ENCODE data around the gene SYNPO2. TPM values are rescaled to one million over a fixed set of nuclear protein-coding genes. Genes with fewer than 3 reads are reported as not detected.
A peak's percentile ranks its signal among the peaks of the same experiment; 100 is the strongest.

SYNPO2 gene
- total and polyA plus RNA-seq, 3 donors from 2014 or later = 29.1 to 53.4 (median 44.3) TPM

DNA sequence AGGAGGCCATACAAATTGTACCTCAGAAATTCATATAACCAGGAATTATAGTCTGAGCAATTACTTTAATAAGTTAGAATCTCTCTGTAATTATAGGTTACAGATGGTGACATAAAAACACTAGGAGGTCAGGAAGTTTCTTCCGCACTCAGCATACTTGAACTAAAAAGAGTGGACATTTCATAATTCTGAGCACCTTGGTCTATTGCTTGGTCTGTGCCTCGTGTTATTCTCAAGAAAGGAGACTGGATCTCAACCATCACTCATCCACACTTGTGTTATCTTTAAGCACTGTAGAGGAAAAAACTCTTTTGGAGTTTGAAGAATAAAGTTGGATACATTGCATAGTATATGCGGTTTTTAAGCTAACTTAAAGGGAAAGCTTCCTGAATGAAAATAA, 91.1 kb downstream of the SYNPO2 start:
- DNase-seq = no peak
- Histone ChIP-seq H3K9me3 (no peaks in the 10 kb centered on the region), H3K4me1 (peaks cover 22% of the 10 kb centered on the region), H3K27me3 (no peaks in the 10 kb centered on the region), H3K4me3 (no peak overlapping the region), H3K36me3 (ENCODE audit: low read depth, missing control alignments) (no peaks in the 10 kb centered on the region), H3K27ac (no peak overlapping the region)
- intact Hi-C loops (cut with DNase I; ENCODE audit: low total_unique reads) = loop anchor here (5.0 kb wide), 1 partner anchor 308 kb away; no protein-coding TSS in a partner anchor
- TF ChIP-seq, protein P1, sequence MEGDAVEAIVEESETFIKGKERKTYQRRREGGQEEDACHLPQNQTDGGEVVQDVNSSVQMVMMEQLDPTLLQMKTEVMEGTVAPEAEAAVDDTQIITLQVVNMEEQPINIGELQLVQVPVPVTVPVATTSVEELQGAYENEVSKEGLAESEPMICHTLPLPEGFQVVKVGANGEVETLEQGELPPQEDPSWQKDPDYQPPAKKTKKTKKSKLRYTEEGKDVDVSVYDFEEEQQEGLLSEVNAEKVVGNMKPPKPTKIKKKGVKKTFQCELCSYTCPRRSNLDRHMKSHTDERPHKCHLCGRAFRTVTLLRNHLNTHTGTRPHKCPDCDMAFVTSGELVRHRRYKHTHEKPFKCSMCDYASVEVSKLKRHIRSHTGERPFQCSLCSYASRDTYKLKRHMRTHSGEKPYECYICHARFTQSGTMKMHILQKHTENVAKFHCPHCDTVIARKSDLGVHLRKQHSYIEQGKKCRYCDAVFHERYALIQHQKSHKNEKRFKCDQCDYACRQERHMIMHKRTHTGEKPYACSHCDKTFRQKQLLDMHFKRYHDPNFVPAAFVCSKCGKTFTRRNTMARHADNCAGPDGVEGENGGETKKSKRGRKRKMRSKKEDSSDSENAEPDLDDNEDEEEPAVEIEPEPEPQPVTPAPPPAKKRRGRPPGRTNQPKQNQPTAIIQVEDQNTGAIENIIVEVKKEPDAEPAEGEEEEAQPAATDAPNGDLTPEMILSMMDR (IDR thresholded peaks at IDR 0.05) = no peak
- no peak for TF ChIP-seq POLR2A (IDR thresholded peaks at IDR 0.05)
- WGBS, 2 donors = 84 to 87% methylated on average over 3 of the region's 3 CpGs

DNA sequence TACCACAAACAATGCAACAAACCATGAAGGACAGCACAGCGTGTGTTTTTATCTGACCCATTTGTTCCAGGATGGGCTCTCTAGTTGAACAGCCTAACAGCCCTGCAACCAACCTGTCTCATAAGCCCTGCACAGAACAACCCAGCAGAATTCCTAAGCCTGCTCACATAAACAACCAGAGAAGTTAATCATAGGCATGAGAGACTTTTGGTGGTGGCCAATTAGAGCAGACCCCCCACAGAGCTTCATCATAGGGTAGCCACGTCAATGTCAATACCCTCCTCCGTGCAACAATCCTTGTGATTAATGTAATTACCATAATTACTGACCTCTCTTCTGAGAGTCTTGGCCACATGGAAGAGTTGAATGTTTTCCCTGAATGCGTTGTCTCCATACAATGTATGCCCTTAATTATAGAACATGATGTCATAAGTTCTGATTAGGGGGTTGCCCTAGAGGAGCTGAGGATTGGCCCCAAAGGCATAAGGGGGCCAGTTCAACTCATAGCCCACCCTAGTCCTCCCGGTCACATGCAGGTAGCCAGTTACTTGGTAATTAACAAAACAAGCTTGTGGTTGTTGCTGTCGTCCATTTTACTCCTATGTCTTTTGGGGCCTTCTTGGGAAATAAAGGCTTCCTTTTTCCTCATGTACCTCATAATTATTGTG, 92.7 kb downstream of the SYNPO2 start:
- peak overlapping the region in 1 of 2 donors; percentile 36 for H3K27ac ChIP-seq

DNA sequence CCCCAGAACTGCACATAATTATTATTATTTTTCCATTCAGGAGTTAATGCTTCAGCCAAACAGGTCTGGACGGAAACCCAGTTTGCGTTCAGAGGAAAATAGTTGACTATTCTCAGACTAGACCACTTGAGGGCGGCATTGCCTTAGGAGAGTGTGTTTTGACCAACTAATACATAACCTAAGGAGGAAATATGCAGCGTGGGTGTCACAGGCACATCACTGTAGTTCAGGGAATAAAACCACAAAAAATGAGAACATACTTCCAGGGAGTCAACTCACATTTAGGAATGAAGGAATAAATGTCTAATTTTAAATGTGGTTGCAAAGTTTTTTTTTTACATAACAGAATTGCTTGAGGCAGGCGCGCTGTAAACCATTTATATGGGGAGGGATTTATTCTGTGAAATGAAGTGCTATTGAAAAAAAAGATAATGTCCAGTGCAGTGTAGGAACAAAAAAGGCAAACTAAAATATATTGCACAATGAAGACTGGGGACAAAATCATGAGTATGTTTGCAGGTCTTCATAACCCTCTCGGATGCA, 93.3 kb downstream of the SYNPO2 start:
- peak overlapping the region in 1 of 2 donors; percentile 36 for H3K27ac ChIP-seq
- H3K4me3 ChIP-seq = no peak overlapping the region
- no peaks in the 10 kb centered on the region for H3K36me3 ChIP-seq (ENCODE audit: low read depth, missing control alignments)
- H3K4me1 ChIP-seq = peaks cover 18% of the 10 kb centered on the region
- H3K27me3 ChIP-seq = no peaks in the 10 kb centered on the region
- intact Hi-C loops (cut with DNase I; ENCODE audit: low total_unique reads) = loop anchor here (5.0 kb wide), 1 partner anchor 305 kb away; no protein-coding TSS in a partner anchor
- peak; percentile 77 for DNase-seq
- no peak for TF ChIP-seq POLR2A (IDR thresholded peaks at IDR 0.05)
- TF ChIP-seq, protein P1 (IDR thresholded peaks at IDR 0.05) = peak; percentile 67 to 83 (median 76)
- no peaks in the 10 kb centered on the region for H3K9me3 ChIP-seq
- WGBS, 2 donors = 32 to 45% methylated on average over 7 of the region's 7 CpGs

More for the DNA sequence above, 92.7 kb downstream of the SYNPO2 start:
- no peak for TF ChIP-seq POLR2A (IDR thresholded peaks at IDR 0.05)
- intact Hi-C loops (cut with DNase I; ENCODE audit: low total_unique reads) = loop anchor here (5.0 kb wide), 1 partner anchor 306 kb away; no protein-coding TSS in a partner anchor
- no peaks in the 10 kb centered on the region for H3K36me3 ChIP-seq (ENCODE audit: low read depth, missing control alignments)
- H3K4me1 ChIP-seq = peaks cover 18% of the 10 kb centered on the region
- 53 to 69% methylated on average over 6 of the region's 6 CpGs for whole genome bisulfite sequencing, 2 donors
- DNase-seq = no peak
- H3K27me3 ChIP-seq = no peaks in the 10 kb centered on the region
- H3K9me3 ChIP-seq = no peaks in the 10 kb centered on the region
- no peak overlapping the region for H3K4me3 ChIP-seq

DNA sequence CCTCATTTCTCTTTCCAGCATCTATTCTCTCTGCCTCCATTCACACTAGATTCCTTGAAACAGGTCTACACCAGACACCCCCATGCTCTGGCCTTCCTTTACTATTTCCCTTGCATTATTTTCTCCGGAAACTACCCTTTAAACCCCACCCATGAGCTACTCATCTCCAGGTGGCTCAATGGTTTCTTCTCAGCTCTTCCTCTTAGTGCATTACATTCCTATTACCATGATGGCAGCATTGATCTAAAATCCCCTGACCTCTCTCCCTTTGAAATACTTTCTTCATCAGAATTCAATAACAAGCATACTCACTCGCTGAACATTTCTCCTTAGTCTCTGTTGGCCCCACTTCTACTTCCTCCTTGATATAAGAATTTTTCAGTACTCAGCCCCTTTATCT, 94.6 kb downstream of the SYNPO2 start:
- Histone ChIP-seq H3K36me3 (ENCODE audit: low read depth, missing control alignments) (no peaks in the 10 kb centered on the region), H3K4me1 (peaks cover 19% of the 10 kb centered on the region), H3K9me3 (no peaks in the 10 kb centered on the region), H3K27me3 (no peaks in the 10 kb centered on the region), H3K27ac (no peak overlapping the region), H3K4me3 (no peak overlapping the region)
- intact Hi-C loops (cut with DNase I; ENCODE audit: low total_unique reads) = loop anchor here (5.0 kb wide), 1 partner anchor 304 kb away; no protein-coding TSS in a partner anchor
- TF ChIP-seq POLR2A (IDR thresholded peaks at IDR 0.05) = no peak
- TF ChIP-seq, protein P1 (IDR thresholded peaks at IDR 0.05) = no peak
- DNase-seq = no peak
- 89 to 93% methylated on average over 2 of the region's 2 CpGs for WGBS, 2 donors

DNA sequence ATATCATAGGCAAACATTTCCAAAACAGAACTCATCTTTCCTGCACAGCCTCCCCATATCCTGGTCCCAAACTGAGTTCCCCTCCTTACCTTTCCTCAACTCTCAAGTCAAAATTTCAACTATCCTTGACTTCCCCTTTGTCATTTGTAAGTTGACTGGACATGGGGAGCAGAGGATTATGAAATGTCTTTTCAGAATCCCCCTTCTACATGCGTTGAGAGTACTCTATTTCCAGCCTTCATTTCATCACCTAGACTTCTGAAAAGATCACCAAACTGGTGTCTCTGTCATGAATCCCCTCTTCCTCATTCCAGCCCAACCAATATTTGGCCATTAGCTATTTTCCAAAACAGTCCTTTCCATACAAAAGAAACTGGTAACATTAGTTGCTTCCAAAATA, 95.2 kb downstream of the SYNPO2 start:
- no peak for DNase-seq
- no peaks in the 10 kb centered on the region for H3K27me3 ChIP-seq
- 82 to 86% methylated on average over 1 of the region's 1 CpG for WGBS, 2 donors
- no peaks in the 10 kb centered on the region for H3K9me3 ChIP-seq
- intact Hi-C loops (cut with DNase I; ENCODE audit: low total_unique reads) = loop anchor here (5.0 kb wide), 1 partner anchor 303 kb away; no protein-coding TSS in a partner anchor
- no peaks in the 10 kb centered on the region for H3K36me3 ChIP-seq (ENCODE audit: low read depth, missing control alignments)
- H3K27ac ChIP-seq = no peak overlapping the region
- no peak overlapping the region for H3K4me3 ChIP-seq
- H3K4me1 ChIP-seq = peaks cover 22% of the 10 kb centered on the region
- no peak for TF ChIP-seq POLR2A (IDR thresholded peaks at IDR 0.05)
- TF ChIP-seq, protein P1 (IDR thresholded peaks at IDR 0.05) = no peak

All from testis (tissue), 3 donors.